Measurements from ENCODE around the gene CELF3.

DNA sequence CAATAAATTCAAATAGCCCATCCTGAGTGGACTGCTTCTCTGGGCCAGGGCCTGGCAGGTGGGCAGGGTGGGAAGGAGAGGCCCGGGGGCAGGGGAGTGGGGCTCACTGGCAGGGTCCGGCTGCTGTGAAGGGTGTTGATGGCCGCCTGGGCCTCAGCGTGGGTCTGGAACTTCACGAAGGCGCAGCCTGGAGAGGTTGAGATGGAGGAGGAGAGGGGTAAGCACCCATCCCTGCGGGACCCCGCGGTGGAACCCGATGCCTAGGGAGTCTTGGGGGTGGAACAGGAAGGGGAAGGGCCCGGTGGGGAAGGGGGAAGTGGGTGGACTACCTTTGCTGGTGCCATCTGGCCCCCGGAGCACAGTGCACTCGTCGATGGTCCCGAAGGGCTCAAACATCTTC, 7.7 kb downstream of the CELF3 start:
- TF ChIP-seq, protein P1, sequence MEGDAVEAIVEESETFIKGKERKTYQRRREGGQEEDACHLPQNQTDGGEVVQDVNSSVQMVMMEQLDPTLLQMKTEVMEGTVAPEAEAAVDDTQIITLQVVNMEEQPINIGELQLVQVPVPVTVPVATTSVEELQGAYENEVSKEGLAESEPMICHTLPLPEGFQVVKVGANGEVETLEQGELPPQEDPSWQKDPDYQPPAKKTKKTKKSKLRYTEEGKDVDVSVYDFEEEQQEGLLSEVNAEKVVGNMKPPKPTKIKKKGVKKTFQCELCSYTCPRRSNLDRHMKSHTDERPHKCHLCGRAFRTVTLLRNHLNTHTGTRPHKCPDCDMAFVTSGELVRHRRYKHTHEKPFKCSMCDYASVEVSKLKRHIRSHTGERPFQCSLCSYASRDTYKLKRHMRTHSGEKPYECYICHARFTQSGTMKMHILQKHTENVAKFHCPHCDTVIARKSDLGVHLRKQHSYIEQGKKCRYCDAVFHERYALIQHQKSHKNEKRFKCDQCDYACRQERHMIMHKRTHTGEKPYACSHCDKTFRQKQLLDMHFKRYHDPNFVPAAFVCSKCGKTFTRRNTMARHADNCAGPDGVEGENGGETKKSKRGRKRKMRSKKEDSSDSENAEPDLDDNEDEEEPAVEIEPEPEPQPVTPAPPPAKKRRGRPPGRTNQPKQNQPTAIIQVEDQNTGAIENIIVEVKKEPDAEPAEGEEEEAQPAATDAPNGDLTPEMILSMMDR (CRISPR knock-in tag; IDR thresholded peaks at IDR 0.05), result no peak
- TF ChIP-seq SIN3A (IDR thresholded peaks at IDR 0.05; ENCODE audit: borderline replicate concordance, low read depth, low read length), result no peak
- no peak for TF ChIP-seq CREM (IDR thresholded peaks at IDR 0.05)
- no peak for TF ChIP-seq CREM (CRISPR knock-in tag; IDR thresholded peaks at IDR 0.05)
- TF ChIP-seq JUN (CRISPR knock-in tag; IDR thresholded peaks at IDR 0.05), result no peak
- TF ChIP-seq KDM5A (IDR thresholded peaks at IDR 0.05; ENCODE audit: borderline replicate concordance, low read length), result no peak
- TF ChIP-seq SIX4 (CRISPR knock-in tag; IDR thresholded peaks at IDR 0.05), result no peak
- TF ChIP-seq, protein P2, sequence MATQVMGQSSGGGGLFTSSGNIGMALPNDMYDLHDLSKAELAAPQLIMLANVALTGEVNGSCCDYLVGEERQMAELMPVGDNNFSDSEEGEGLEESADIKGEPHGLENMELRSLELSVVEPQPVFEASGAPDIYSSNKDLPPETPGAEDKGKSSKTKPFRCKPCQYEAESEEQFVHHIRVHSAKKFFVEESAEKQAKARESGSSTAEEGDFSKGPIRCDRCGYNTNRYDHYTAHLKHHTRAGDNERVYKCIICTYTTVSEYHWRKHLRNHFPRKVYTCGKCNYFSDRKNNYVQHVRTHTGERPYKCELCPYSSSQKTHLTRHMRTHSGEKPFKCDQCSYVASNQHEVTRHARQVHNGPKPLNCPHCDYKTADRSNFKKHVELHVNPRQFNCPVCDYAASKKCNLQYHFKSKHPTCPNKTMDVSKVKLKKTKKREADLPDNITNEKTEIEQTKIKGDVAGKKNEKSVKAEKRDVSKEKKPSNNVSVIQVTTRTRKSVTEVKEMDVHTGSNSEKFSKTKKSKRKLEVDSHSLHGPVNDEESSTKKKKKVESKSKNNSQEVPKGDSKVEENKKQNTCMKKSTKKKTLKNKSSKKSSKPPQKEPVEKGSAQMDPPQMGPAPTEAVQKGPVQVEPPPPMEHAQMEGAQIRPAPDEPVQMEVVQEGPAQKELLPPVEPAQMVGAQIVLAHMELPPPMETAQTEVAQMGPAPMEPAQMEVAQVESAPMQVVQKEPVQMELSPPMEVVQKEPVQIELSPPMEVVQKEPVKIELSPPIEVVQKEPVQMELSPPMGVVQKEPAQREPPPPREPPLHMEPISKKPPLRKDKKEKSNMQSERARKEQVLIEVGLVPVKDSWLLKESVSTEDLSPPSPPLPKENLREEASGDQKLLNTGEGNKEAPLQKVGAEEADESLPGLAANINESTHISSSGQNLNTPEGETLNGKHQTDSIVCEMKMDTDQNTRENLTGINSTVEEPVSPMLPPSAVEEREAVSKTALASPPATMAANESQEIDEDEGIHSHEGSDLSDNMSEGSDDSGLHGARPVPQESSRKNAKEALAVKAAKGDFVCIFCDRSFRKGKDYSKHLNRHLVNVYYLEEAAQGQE (IDR thresholded peaks at IDR 0.05; ENCODE audit: borderline replicate concordance in 1 of 2, low read depth in 1 of 2, low read length in 2 of 2), result no peak
- no peak for TF ChIP-seq NFYC (CRISPR knock-in tag; IDR thresholded peaks at IDR 0.05)
